K562 (cell line): ENCODE data around the gene STON1. TPM values are rescaled to one million over a fixed set of nuclear protein-coding genes. Genes with fewer than 3 reads are reported as not detected.

Experiments used
- CBX2 ChIP-seq: fragments of 200-600 bp; sonication (generic); IDR thresholded peaks from one replicate; pipeline ENCODE4 v1.6.1; 2012; ENCODE audit warnings: mild to moderate bottlenecking, low read length, inconsistent platforms; ENCODE audit not compliant: insufficient read depth, poor library complexity, severe bottlenecking
- CXXC5 ChIP-seq: fragments of 250-450 bp; sonication (Bioruptor Pico); IDR thresholded peaks from 2 replicates; pipeline ENCODE4 v1.8.0; 2022; ENCODE audit warnings: inconsistent platforms, mild to moderate bottlenecking, moderate library complexity
- DEAF1 ChIP-seq: fragments of 450-650 bp; formaldehyde crosslinking; IDR thresholded peaks from 2 replicates; pipeline ENCODE4 v1.4.0; 2020; ENCODE audit warnings: mild to moderate bottlenecking, moderate library complexity
- ERF ChIP-seq: fragments of 450-650 bp; formaldehyde crosslinking; IDR thresholded peaks from 2 replicates; pipeline ENCODE4 v1.4.0; 2020; ENCODE audit warnings: mild to moderate bottlenecking, mixed read lengths
- ESRRA ChIP-seq: fragments of 450-650 bp; IDR thresholded peaks from 2 replicates; pipeline ENCODE4 v1.6.1; 2014; ENCODE audit warnings: low read depth, mild to moderate bottlenecking, moderate library complexity, borderline replicate concordance
- ETV5 ChIP-seq: sonication (generic); formaldehyde crosslinking; IDR thresholded peaks from 2 replicates; pipeline ENCODE4 v1.4.0; 2020; ENCODE audit warnings: low read depth, mild to moderate bottlenecking, missing genetic modification reagents
- GABPA ChIP-seq: fragments of 200-800 bp; sonication (Bioruptor generic); conservative IDR thresholded peaks from 2 replicates; pipeline ENCODE4 v1.6.1; 2016; ENCODE audit warnings: low read depth, missing genetic modification characterization, missing compliant biosample characterization
- HCFC1 ChIP-seq: IDR thresholded peaks from 2 replicates; pipeline ENCODE4 v1.6.1; 2012; ENCODE audit warnings: low read depth, low read length, improper control_type of control experiment
- HDAC8 ChIP-seq: fragments of 450-650 bp; IDR thresholded peaks from 2 replicates; pipeline ENCODE4 v1.6.1; 2016; ENCODE audit warnings: mild to moderate bottlenecking, missing genetic modification characterization, moderate library complexity, missing compliant biosample characterization
- L3MBTL2 ChIP-seq: fragments of 450-650 bp; IDR thresholded peaks from 2 replicates; pipeline ENCODE4 v1.6.1; 2016; ENCODE audit warnings: mild to moderate bottlenecking, moderate library complexity
- MTA1 ChIP-seq: fragments of 450-650 bp; IDR thresholded peaks from 2 replicates; pipeline ENCODE4 v1.6.1; 2017; ENCODE audit warnings: borderline replicate concordance
- NFE2 ChIP-seq: IDR thresholded peaks from 2 replicates; pipeline ENCODE4 v1.6.1; 2014; ENCODE audit warnings: antibody characterized with exemption, low read depth
- NFIC ChIP-seq: fragments of 450-650 bp; IDR thresholded peaks from 2 replicates; pipeline ENCODE4 v1.6.1; 2017; ENCODE audit warnings: mild to moderate bottlenecking, inconsistent platforms
- POLR2B ChIP-seq: fragments of 450-650 bp; IDR thresholded peaks from 2 replicates; pipeline ENCODE4 v1.6.1; 2018; ENCODE audit warnings: low read depth; ENCODE audit not compliant: partially characterized antibody
- RBM15 ChIP-seq: fragments of 200-400 bp; formaldehyde crosslinking; IDR thresholded peaks from 2 replicates; pipeline ENCODE4 v1.6.1; 2018; ENCODE audit warnings: mild to moderate bottlenecking, low read length, moderate library complexity; ENCODE audit not compliant: insufficient read depth
- RBM17 ChIP-seq: fragments of 200-400 bp; formaldehyde crosslinking; IDR thresholded peaks from 2 replicates; pipeline ENCODE4 v1.6.1; 2017; ENCODE audit warnings: low read depth, mild to moderate bottlenecking, low read length, borderline replicate concordance
- RBM34 ChIP-seq: fragments of 200-400 bp; formaldehyde crosslinking; IDR thresholded peaks from 2 replicates; pipeline ENCODE4 v1.6.1; 2018; ENCODE audit warnings: low read length, borderline replicate concordance; ENCODE audit not compliant: insufficient read depth
- SMC3 ChIP-seq: conservative IDR thresholded peaks from 2 replicates; pipeline ENCODE4 v1.6.1; 2011; ENCODE audit warnings: low read depth, low read length, improper control_type of control experiment; ENCODE audit not compliant: insufficient read depth
- SNIP1 ChIP-seq: fragments of 450-650 bp; IDR thresholded peaks from 2 replicates; pipeline ENCODE4 v1.7.1; 2017; ENCODE audit warnings: low read depth, mild to moderate bottlenecking
- TFE3 ChIP-seq: fragments of 450-650 bp; formaldehyde crosslinking; IDR thresholded peaks from 2 replicates; pipeline ENCODE4 v1.4.0; 2020; ENCODE audit warnings: mild to moderate bottlenecking, mixed read lengths
- UBTF ChIP-seq, 2 experiments: IDR thresholded peaks; 2 replicates each; pipeline ENCODE4 v1.6.1; 2012; ENCODE audit warnings: improper control_type of control experiment in 2 of 2, low read depth in 2 of 2, low read length in 2 of 2, borderline replicate concordance in 1 of 2
- XRCC4 ChIP-seq: IDR thresholded peaks from one replicate; pipeline ENCODE4 v1.6.1; 2011; ENCODE audit not compliant: insufficient read depth, insufficient read length; ENCODE audit errors: extremely low read depth
- ZBED1 ChIP-seq: IDR thresholded peaks from 2 replicates; pipeline ENCODE4 v1.6.1; 2014
- ZFPM2 ChIP-seq: fragments of 250-450 bp; sonication (Bioruptor Pico); IDR thresholded peaks from 2 replicates; pipeline ENCODE4 v1.5.1; 2022; ENCODE audit warnings: mild to moderate bottlenecking
- ZNF134 ChIP-seq: fragments of 250-450 bp; sonication (Bioruptor Pico); conservative IDR thresholded peaks from 2 replicates; pipeline ENCODE4 v1.4.0; 2020
- ZNF778 ChIP-seq: fragments of 450-650 bp; formaldehyde crosslinking; IDR thresholded peaks from 2 replicates; pipeline ENCODE4 v1.4.0; 2020; ENCODE audit warnings: mild to moderate bottlenecking, moderate library complexity
- polyA plus RNA-seq, 8 experiments: library from polyadenylated mRNA; depleted of rRNA in 4 of 8; stranded (reverse) in 5 of 8; unstranded in 3 of 8; fragments of >200 nt; fragmentation: Nextera tagmentation in 2 of 8; fragmentation: Illumina TruSeq in 1 of 8; extraction: Ambion mirVana in 2 of 8; extraction: Trizol in 1 of 8; gene quantifications; 2 replicates each; pipeline versions ENCODE4 v1.2.1 to v1.2.3, GENCODE V29; 2011 to 2014; ENCODE audit warnings: inconsistent platforms in 1 of 8, missing spikeins in 1 of 8
- total RNA-seq, 7 experiments: library from RNA; depleted of rRNA in 6 of 7; stranded (reverse); fragments of >200 nt in 6 of 7; fragmentation: Illumina TruSeq in 2 of 7; extraction: Trizol in 2 of 7; gene quantifications; 2 replicates each; pipeline versions ENCODE4 v1.2.1 to v1.2.3, GENCODE V29; 2011 to 2021; ENCODE audit warnings: low replicate concordance in 1 of 7

STON1 gene
- total and polyA plus RNA-seq, 9 of the 15 experiments (the other 6 are each of a cell fraction or from before 2014, with no cell fraction given) = 0.07 to 1.2 (median 0.55) TPM

- TF ChIP-seq CBX2 (no peak), ZNF134 (CRISPR knock-in tag) (no peak), POLR2B (no peak), SMC3 (no peak), L3MBTL2 (peak; percentile 49), CXXC5 (CRISPR knock-in tag) (0 out of 2 replicates have a peak, but pooled peaks have one; percentile 33), HDAC8 (tag) (no peak), ESRRA (no peak; the same call in 1 of the 2 replicates), UBTF (IDR thresholded peaks at IDR 0.05; ENCODE audit: borderline replicate concordance in 1 of 2, low read depth in 2 of 2, low read length in 2 of 2) (no peak), DEAF1 (CRISPR knock-in tag) (no peak), ZNF778 (CRISPR knock-in tag) (no peak), NFE2 (peak; percentile 98), ZBED1 (no peak), TFE3 (no peak), HCFC1 (no peak), XRCC4 (no peak), ZFPM2 (no peak), SNIP1 (no peak), RBM17 (no peak), RBM34 (no peak), ETV5 (CRISPR knock-in tag) (no peak), ERF (CRISPR knock-in tag) (no peak), GABPA (tag) (peak; percentile 76), RBM15 (no peak), MTA1 (no peak), NFIC (no peak)
These were observed 21.4 kb upstream of the STON1 start (continued) for GRCh38 chr2:48508461-48509124.
